Mucosa of stomach (tissue), 1 donor: ENCODE measurements around the gene SERBP1.
"Not testable (repeated sequence)": the region's sequence is repeated elsewhere in the genome, so short reads cannot be mapped to it uniquely, and the experiment has no call there.

Experiments used
- H3K27me3 ChIP-seq: one replicate; pipeline ENCODE4 v1.7.0; 2013; ENCODE audit warnings: mild to moderate bottlenecking, low read length; ENCODE audit not compliant: control insufficient read depth, insufficient read depth
- H3K36me3 ChIP-seq: one replicate; pipeline ENCODE4 v1.7.0; 2013; ENCODE audit warnings: low read length; ENCODE audit not compliant: control insufficient read depth, insufficient read depth
- H3K4me1 ChIP-seq: one replicate; pipeline ENCODE4 v1.7.0; 2013; ENCODE audit warnings: mild to moderate bottlenecking, low read length; ENCODE audit not compliant: control insufficient read depth, insufficient read depth
- H3K4me3 ChIP-seq: one replicate; pipeline ENCODE4 v1.7.0; 2013; ENCODE audit warnings: low read length
- H3K9ac ChIP-seq: one replicate; pipeline ENCODE4 v1.7.0; 2013; ENCODE audit warnings: mild to moderate bottlenecking, low read length, moderate library complexity
- H3K9me3 ChIP-seq: one replicate; pipeline ENCODE4 v1.7.0; 2013; ENCODE audit warnings: mild to moderate bottlenecking, low read length, moderate library complexity; ENCODE audit not compliant: control insufficient read depth
- donor health status: Pancreatic carcinoma.

The SERBP1 gene

DNA sequence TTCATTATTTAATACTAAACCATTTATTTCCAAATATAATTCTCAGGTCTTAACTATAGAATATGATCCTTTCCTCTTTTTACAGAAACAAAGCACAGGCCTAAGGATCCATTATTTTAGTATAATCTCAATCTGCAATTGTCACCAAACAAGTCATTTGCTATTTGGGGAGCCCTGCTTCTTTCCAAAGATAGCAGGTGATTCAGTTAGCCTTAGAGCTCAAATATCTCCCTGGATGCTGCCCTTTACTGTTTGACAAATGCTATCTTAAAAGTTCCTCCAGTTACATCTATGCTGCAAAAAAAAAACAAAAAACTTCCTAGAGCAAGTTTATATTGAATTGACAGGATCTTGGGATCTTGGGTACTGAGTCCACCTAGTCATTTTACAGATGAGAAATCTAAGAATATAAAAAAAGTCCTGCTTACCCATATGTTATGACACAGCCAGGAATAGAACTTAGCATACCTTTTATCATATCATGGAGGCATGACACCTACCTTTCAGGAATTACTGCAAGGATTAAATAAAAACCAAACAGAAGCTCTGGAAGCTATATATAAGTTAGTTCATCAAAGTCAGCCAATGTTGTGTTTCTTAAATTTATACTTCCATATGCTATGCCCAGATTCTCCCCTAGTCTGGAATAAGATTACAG is 9.2 kb downstream of the SERBP1 start:
- Histone ChIP-seq H3K4me3 (no peak overlapping the region), H3K9me3 (no peaks in the 10 kb centered on the region), H3K36me3 (peaks cover 19% of the 10 kb centered on the region), H3K27me3 (no peaks in the 10 kb centered on the region), H3K4me1 (peaks cover 11% of the 10 kb centered on the region), H3K9ac (no peak overlapping the region)

DNA sequence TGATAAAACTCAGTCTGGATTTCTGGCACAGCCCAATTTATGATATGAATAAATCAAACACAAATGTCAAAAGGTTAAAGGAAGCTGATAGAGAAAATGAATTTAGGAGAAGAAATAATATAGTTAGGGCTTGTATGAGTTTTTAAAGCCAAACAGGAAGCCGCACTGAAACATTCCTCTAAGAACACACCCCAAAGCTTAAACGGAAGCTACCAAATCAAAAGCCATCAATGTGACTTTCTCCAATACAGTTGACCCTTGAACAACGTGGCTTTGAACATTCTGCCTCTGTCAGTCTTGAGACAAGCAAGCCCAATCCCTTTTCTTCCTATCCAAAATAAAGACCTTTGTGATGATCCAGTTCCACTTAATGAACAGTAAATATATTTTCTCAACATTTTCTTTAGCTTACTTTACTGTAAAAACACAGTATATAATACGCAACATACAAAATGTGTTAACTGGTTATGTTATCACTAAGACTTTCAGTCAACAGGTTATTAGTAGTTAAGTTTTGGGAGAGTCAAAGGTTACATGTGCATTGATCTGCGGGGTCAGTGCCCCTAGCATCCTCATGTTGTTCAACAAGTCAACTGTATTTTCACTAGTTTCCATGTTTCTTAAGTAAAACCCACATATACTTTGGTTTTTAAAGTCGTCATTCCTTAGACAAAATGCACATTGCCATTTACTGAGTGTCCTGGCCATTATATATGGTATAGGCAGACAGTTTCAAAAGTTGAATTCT is 11.2 kb downstream of the SERBP1 start:
- Histone ChIP-seq H3K27me3 (no peaks in the 10 kb centered on the region), H3K9me3 (no peaks in the 10 kb centered on the region), H3K9ac (no peak overlapping the region), H3K4me1 (peaks cover 9% of the 10 kb centered on the region), H3K4me3 (no peak overlapping the region), H3K36me3 (peaks cover 12% of the 10 kb centered on the region)

DNA sequence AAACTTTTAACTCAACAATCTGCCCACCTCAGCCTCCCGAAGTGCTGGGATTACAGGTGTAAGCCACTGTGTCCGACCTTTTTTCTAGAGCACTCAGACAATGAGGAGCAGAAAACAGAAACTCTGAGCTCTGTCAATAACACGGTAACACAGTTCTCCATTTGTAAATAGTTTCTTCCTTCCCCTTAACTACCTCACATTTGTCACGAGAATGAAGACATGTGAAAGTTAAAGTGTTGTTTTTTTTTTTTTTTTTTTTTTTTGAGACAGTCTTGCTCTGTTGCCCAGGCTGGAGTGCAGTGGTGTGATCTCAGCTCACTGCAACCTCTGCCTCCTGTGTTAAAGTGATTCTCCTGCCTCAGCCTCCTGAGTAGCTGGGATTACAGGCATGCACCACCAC is 12.5 kb downstream of the SERBP1 start:
- H3K27me3 ChIP-seq, H3K4me3 ChIP-seq, H3K4me1 ChIP-seq, H3K9me3 ChIP-seq, H3K9ac ChIP-seq: not testable (repeated sequence)
- H3K36me3 ChIP-seq = peaks cover 18% of the 10 kb centered on the region

DNA sequence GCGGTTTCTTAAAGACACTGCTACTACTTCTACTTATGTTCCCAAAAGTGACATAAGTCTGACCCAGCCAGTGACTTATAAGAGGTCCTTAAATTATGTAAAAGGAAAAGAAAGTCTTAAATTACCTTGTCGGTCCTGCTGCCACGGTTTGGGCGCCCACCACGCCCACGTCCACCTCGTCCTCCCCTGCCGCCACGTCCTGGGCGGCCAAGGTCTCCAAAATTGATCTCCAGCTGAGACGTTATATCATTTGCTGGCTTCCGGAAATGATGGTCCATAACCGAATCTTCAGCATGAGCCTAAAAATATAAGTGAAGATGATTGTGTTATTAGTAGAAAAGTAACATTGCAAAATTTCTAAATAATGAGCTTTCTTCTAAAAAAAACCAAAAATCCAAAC is 15.2 kb downstream of the SERBP1 start:
- peaks cover 9% of the 10 kb centered on the region for H3K4me1 ChIP-seq
- no peak overlapping the region for H3K4me3 ChIP-seq
- no peak overlapping the region for H3K9ac ChIP-seq
- peaks cover 7% of the 10 kb centered on the region for H3K36me3 ChIP-seq
- no peaks in the 10 kb centered on the region for H3K27me3 ChIP-seq
- no peaks in the 10 kb centered on the region for H3K9me3 ChIP-seq

DNA sequence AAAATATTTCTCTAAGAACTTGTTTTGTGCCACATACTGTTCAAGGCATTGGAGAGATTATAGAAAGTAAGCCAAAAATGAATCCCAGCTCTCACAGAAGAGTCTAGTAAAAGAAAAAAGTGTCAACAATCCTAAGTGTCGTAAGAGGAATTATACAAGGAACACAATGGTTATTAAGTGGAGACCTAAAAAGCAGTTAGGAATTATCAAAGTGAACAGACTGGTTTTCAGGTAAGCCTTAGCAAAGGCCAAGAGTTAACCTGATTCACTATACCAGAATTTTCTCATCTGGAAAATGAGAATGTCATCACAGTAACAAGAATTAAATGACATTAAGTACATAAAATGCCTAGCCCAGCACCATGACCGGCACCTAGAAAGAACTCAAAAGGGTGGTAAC is 15.6 kb downstream of the SERBP1 start:
- no peak overlapping the region for H3K4me3 ChIP-seq
- H3K36me3 ChIP-seq = peaks cover 7% of the 10 kb centered on the region
- H3K4me1 ChIP-seq = peaks cover 9% of the 10 kb centered on the region
- H3K27me3 ChIP-seq = no peaks in the 10 kb centered on the region
- H3K9me3 ChIP-seq = no peaks in the 10 kb centered on the region
- no peak overlapping the region for H3K9ac ChIP-seq

DNA sequence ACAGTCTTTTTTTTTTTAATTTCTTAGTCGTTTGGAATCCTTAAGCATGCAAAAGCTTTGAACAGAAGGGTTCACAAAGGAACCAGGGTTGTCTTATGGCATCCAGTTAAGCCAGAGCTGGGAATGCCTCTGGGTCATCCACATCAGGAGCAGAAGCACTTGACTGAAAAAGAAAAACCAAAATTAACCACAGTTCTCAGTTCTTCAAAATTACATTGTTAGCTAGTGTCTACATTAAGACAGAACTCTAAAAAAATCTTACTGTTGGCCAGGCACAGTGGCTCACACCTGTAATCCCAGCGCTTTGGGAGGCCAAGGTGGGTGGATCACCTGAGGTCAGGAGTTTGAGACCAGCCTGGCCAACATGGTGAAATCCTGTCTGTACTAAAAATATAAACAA is 17.1 kb downstream of the SERBP1 start:
- not testable (repeated sequence) for H3K36me3 ChIP-seq, H3K4me3 ChIP-seq

DNA sequence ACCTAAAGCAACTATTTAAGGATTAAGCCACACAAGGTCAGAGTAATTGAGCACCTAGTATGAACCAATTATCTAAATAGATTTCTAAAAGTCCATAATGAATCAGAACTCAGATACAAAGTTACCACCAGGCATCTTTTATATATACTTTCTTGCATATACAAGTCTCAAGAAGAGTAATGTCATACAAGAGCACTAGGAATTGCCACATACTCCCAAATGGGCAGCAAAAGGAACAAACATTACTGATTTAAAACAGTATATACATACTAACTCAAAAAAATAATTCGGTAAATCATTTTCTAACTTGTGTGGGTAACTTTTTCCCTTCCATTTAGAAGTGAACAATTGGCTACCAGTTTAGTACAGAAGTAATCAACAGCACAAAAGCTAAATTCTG is 22.1 kb downstream of the SERBP1 start:
- no peaks in the 10 kb centered on the region for H3K36me3 ChIP-seq
- H3K9ac ChIP-seq = no peak overlapping the region
- no peaks in the 10 kb centered on the region for H3K27me3 ChIP-seq
- no peaks in the 10 kb centered on the region for H3K9me3 ChIP-seq
- peaks cover 7% of the 10 kb centered on the region for H3K4me1 ChIP-seq
- no peak overlapping the region for H3K4me3 ChIP-seq

More for the DNA sequence above, 17.1 kb downstream of the SERBP1 start:
- H3K9me3 ChIP-seq, H3K4me1 ChIP-seq, H3K9ac ChIP-seq, H3K27me3 ChIP-seq: not testable (repeated sequence)

DNA sequence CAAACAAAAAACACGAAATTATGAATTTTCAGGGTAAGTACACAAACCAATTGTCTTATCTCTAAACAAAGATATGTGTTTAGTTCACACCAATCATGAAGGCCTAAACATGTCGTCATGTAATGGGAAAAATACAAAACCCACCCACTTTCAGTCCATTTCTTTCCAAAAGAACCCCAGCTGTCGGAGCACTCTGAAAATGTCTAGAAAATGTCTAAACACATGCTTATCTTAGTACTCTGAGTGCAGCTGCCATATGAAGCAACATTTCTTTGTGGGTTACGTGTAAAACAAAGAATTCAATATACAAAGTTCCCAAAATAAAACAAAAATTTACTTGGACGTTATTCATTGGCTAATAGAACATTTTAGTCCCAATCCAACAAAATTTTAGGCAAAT is 22.7 kb downstream of the SERBP1 start:
- H3K4me3 ChIP-seq = no peak overlapping the region
- no peaks in the 10 kb centered on the region for H3K36me3 ChIP-seq
- peaks cover 7% of the 10 kb centered on the region for H3K4me1 ChIP-seq
- no peak overlapping the region for H3K9ac ChIP-seq
- no peaks in the 10 kb centered on the region for H3K27me3 ChIP-seq
- no peaks in the 10 kb centered on the region for H3K9me3 ChIP-seq

DNA sequence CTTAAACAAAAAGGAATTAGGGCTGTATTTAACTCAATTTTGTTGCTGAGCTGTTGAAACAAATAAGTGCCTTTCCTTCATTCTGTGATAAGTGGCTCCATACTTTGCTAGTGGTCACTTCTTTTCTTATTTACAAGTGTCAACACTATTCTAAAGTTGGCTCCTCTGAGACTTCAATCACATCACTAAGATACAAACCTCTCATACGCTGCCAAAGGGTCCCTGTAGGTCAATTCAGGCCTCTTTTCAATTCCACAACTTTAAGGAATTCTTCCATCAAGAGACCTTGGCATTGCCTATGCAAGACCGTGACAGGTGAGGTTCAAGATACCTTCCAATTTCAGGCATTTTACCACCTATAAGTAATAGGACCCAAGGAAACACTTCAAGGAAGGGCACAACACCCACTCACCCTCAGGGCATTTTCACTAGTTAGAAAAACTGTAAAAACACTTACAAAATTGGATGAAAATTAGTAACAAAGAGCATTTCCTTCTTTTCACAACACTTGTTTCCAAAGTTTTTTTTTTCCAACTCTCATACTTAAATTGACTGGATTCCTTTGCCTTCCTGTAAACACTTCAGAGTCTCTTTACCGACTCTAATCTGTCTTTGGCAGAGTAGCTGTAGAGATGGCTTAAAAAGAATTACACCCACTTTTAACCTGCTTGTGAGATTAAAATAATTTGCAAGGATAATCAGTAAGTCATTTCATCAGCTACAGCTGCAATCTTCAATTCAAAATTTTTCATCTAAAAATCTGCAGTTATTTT is 24.5 kb downstream of the SERBP1 start:
- no peaks in the 10 kb centered on the region for H3K36me3 ChIP-seq
- H3K27me3 ChIP-seq = no peaks in the 10 kb centered on the region
- H3K9me3 ChIP-seq = no peaks in the 10 kb centered on the region
- H3K4me1 ChIP-seq = peaks cover 7% of the 10 kb centered on the region
- H3K4me3 ChIP-seq = no peak overlapping the region
- no peak overlapping the region for H3K9ac ChIP-seq

DNA sequence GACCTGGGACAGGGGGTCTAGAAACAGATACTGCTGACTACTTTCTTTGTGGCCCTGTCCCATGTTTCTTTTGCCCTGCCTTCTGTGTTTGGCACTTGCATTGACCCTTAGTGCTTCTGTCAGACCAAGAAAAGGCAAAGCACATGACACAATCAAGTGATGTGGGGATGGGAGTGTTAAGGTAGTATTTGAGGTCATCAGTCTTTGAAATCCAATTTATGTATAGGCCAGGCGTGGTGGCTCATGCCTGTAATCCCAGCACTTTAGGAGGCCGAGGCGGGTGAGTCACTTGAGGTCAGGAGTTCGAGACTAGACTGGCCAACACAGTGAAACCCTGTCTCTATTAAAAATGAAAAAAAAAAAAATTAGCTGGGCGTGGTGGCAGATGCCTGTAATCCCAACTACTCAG is 26.0 kb downstream of the SERBP1 start:
- Histone ChIP-seq H3K4me3 (no peak overlapping the region), H3K4me1 (peaks cover 7% of the 10 kb centered on the region), H3K27me3 (no peaks in the 10 kb centered on the region), H3K36me3 (no peaks in the 10 kb centered on the region), H3K9ac (no peak overlapping the region), H3K9me3 (no peaks in the 10 kb centered on the region)

DNA sequence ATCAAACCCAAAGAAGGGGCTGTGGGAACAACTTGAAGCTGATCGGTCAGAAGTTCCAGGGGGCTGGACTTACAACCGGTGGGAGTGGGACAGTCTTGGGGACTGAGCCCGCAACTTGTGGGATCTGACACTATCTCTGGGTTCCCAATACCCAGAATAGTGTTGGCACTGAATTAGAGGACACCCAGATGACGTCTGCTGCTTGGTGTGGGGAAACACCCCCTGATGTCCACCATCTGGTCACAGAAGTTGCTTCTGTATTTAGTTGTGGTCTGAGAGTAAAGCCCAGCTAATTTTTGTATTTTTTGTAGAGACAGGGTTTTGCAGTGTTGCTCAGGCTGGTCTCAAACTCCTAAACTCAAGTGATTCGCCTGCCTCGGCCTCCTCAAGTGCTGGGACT is 28.8 kb downstream of the SERBP1 start:
- Histone ChIP-seq H3K9ac (no peak overlapping the region), H3K36me3 (no peaks in the 10 kb centered on the region), H3K9me3 (no peaks in the 10 kb centered on the region), H3K4me1 (peaks cover 7% of the 10 kb centered on the region), H3K4me3 (no peak overlapping the region), H3K27me3 (no peaks in the 10 kb centered on the region)

DNA sequence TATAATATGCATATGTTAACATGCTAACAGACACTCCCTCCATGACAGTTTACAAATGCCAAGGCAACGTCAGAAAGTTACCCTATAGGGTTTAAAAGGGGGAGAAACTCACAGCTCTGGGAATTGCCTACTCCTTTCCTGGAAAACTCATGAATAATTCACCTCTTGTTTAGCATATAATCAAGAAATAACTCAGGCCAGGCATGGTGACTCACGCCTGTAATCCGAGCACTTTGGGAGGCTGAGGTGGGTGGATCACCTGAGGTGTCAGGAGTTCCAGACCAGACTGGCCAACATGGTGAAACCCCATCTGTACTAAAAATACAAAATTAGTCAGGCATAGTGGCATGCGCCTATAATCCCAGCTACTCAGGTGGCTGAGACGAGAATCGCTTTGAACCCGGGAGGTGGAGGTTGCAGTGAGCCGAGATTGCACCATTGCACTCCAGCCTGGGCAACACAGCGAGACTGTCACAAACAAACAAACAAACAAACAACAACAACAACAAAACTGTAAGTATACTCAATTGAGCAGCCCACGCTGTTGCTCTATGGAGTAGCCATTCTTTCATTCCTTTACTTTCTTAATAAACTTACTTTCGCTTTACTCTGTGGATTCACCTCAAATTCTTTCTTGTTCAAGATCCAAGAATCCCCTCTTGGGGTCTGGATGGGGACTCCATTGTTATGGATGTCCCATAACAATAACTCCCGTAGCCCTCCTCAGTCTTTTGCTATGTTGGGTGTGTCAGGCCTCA is 30.0 kb downstream of the SERBP1 start:
- not testable (repeated sequence) for H3K9ac ChIP-seq

More for the DNA sequence above, 30.0 kb downstream of the SERBP1 start:
- H3K27me3 ChIP-seq, H3K9me3 ChIP-seq, H3K36me3 ChIP-seq, H3K4me3 ChIP-seq, H3K4me1 ChIP-seq: not testable (repeated sequence)
